Prostate gland (tissue), 2 donors: Measurements from ENCODE around the gene FGGY.

Experiments
- CTCF ChIP-seq, 4 experiments: fragments of 200-600 bp in 2 of 4; fragments of 450-650 bp in 2 of 4; sonication (generic) in 2 of 4; IDR thresholded peaks; 1 replicate in 3 of 4; 2 replicates in 1 of 4; pipeline ENCODE4 v1.5.1; 2016 to 2019; ENCODE audit warnings: antibody characterized with exemption in 4 of 4, mild to moderate bottlenecking in 2 of 4, moderate library complexity in 2 of 4
- POLR2A ChIP-seq: fragments of 450-650 bp; IDR thresholded peaks from one replicate; pipeline ENCODE4 v1.6.1; 2016; ENCODE audit warnings: antibody characterized with exemption, mild to moderate bottlenecking

GRCh38 chr1:59635097-59635496, 338.2 kb downstream of the FGGY start:
- TF ChIP-seq CTCF (IDR thresholded peaks at IDR 0.05): no peak
- TF ChIP-seq POLR2A: no peak
